ENCODE data around the gene TMEM132C.

- TF ChIP-seq, protein P1, sequence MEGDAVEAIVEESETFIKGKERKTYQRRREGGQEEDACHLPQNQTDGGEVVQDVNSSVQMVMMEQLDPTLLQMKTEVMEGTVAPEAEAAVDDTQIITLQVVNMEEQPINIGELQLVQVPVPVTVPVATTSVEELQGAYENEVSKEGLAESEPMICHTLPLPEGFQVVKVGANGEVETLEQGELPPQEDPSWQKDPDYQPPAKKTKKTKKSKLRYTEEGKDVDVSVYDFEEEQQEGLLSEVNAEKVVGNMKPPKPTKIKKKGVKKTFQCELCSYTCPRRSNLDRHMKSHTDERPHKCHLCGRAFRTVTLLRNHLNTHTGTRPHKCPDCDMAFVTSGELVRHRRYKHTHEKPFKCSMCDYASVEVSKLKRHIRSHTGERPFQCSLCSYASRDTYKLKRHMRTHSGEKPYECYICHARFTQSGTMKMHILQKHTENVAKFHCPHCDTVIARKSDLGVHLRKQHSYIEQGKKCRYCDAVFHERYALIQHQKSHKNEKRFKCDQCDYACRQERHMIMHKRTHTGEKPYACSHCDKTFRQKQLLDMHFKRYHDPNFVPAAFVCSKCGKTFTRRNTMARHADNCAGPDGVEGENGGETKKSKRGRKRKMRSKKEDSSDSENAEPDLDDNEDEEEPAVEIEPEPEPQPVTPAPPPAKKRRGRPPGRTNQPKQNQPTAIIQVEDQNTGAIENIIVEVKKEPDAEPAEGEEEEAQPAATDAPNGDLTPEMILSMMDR (IDR thresholded peaks at IDR 0.05), result no peak
- TF ChIP-seq, protein P2, sequence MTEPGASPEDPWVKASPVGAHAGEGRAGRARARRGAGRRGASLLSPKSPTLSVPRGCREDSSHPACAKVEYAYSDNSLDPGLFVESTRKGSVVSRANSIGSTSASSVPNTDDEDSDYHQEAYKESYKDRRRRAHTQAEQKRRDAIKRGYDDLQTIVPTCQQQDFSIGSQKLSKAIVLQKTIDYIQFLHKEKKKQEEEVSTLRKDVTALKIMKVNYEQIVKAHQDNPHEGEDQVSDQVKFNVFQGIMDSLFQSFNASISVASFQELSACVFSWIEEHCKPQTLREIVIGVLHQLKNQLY (CRISPR knock-in tag; IDR thresholded peaks at IDR 0.05), result no peak
- TF ChIP-seq GABPB1 (CRISPR knock-in tag; IDR thresholded peaks at IDR 0.05) (no peak), ATF3 (CRISPR knock-in tag; conservative IDR thresholded peaks at IDR 0.05) (no peak), USF2 (CRISPR knock-in tag; IDR thresholded peaks at IDR 0.05) (no peak), TEAD4 (CRISPR knock-in tag; IDR thresholded peaks at IDR 0.05) (no peak), ZNF532 (CRISPR knock-in tag; IDR thresholded peaks at IDR 0.05; ENCODE audit: borderline replicate concordance) (no peak), E2F5 (CRISPR knock-in tag; IDR thresholded peaks at IDR 0.05) (no peak)
Observed at GRCh38 chr12:128754275-128754674, 487.3 kb downstream of the TMEM132C start.

Measured in WTC11 (cell line).